Measurements from ENCODE around the gene PCSK1.

DNA sequence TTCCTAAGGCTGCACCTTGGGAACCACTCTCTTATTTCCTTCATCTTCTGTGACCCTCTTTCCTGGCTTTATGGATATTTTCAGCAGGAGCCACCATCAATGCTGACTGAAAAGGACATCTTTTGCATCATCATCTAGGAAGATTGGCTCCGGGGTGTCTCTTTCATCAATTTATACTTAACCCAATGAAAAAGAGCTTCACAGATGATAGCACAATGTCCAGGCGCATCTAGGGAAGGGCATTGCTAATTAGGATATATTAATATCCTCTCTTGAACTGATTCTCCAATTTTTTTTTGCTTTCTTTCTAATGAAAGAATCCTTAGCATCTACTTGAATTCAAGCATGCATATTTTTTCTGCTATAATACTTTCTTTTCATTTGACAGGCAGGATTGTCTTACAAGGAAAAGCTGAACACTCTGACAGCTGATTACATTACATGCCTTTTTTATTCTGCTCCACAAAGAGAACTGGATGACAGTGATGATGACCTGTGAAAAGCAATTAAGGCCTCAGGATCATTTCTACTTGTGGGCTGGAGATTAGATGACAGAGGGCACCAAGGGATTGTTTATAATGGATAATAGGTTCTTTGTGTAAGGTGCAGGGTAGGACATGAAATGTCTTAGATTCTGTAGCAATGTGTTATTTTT, 60.2 kb downstream of the PCSK1 start:
- TF ChIP-seq JUN (IDR thresholded peaks at IDR 0.05): no peak
- TF ChIP-seq, protein P1, sequence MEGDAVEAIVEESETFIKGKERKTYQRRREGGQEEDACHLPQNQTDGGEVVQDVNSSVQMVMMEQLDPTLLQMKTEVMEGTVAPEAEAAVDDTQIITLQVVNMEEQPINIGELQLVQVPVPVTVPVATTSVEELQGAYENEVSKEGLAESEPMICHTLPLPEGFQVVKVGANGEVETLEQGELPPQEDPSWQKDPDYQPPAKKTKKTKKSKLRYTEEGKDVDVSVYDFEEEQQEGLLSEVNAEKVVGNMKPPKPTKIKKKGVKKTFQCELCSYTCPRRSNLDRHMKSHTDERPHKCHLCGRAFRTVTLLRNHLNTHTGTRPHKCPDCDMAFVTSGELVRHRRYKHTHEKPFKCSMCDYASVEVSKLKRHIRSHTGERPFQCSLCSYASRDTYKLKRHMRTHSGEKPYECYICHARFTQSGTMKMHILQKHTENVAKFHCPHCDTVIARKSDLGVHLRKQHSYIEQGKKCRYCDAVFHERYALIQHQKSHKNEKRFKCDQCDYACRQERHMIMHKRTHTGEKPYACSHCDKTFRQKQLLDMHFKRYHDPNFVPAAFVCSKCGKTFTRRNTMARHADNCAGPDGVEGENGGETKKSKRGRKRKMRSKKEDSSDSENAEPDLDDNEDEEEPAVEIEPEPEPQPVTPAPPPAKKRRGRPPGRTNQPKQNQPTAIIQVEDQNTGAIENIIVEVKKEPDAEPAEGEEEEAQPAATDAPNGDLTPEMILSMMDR (IDR thresholded peaks at IDR 0.05): no peak
- no peak for TF ChIP-seq SMC3 (IDR thresholded peaks at IDR 0.05)
- TF ChIP-seq SREBF2 (IDR thresholded peaks at IDR 0.05): no peak
- no peak for TF ChIP-seq EP300 (IDR thresholded peaks at IDR 0.05)
- TF ChIP-seq KDM1A (IDR thresholded peaks at IDR 0.05; ENCODE audit: low read depth): no peak
- no peak for TF ChIP-seq CEBPB (IDR thresholded peaks at IDR 0.05)
- TF ChIP-seq POLR2A (IDR thresholded peaks at IDR 0.05; ENCODE audit: low read length): no peak
